ENCODE measurements around the gene MGAT4A.
"Not testable (repeated sequence)": the region's sequence is repeated elsewhere in the genome, so short reads cannot be mapped to it uniquely, and the experiment has no call there.

DNA sequence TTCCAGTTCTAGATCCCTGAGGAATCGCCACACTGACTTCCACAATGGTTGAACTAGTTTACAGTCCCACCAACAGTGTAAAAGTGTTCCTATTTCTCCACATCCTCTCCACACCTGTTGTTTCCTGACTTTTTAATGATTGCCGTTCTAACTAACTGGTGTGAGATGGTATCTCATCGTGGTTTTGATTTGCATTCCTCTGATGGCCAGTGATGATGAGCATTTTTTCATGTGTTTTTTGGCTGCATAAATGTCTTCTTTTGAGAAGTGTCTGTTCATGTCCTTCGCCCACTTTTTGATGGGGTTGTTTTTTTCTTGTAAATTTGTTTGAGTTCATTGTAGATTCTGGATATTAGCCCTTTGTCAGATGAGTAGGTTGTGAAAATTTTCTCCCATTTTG lies 136.3 kb downstream of the MGAT4A start:
- not testable (repeated sequence) for TF ChIP-seq NFYB (CRISPR knock-in tag; IDR thresholded peaks at IDR 0.05); FIP1L1 (IDR thresholded peaks at IDR 0.05; ENCODE audit: borderline replicate concordance, insufficient read depth, low read depth, low read length); TAF1 (CRISPR knock-in tag; IDR thresholded peaks at IDR 0.05); ELF1 (CRISPR knock-in tag; IDR thresholded peaks at IDR 0.05); ELF4 (CRISPR knock-in tag; IDR thresholded peaks at IDR 0.05; ENCODE audit: borderline replicate concordance); ZNF570 (CRISPR knock-in tag; IDR thresholded peaks at IDR 0.05; ENCODE audit: borderline replicate concordance); JUND (CRISPR knock-in tag; IDR thresholded peaks at IDR 0.05); ISX (CRISPR knock-in tag; conservative IDR thresholded peaks at IDR 0.05); NR2F1 (CRISPR knock-in tag; IDR thresholded peaks at IDR 0.05); ZC3H4 (CRISPR knock-in tag; IDR thresholded peaks at IDR 0.05; ENCODE audit: borderline replicate concordance); ZNF547 (CRISPR knock-in tag; IDR thresholded peaks at IDR 0.05); EP300 (IDR thresholded peaks at IDR 0.05; ENCODE audit: low read depth in 2 of 2, low read length in 2 of 2); EP300 (CRISPR knock-in tag; IDR thresholded peaks at IDR 0.05; ENCODE audit: borderline replicate concordance)
- TF ChIP-seq, protein P1, sequence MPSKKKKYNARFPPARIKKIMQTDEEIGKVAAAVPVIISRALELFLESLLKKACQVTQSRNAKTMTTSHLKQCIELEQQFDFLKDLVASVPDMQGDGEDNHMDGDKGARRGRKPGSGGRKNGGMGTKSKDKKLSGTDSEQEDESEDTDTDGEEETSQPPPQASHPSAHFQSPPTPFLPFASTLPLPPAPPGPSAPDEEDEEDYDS (CRISPR knock-in tag; IDR thresholded peaks at IDR 0.05) = not testable (repeated sequence)
